HG03432 (cell line): ENCODE measurements around the gene HS2ST1.
A peak's percentile ranks its signal among the peaks of the same experiment; 100 is the strongest.
"Not testable (repeated sequence)": the region's sequence is repeated elsewhere in the genome, so short reads cannot be mapped to it uniquely, and the experiment has no call there.

Source experiments
- ATAC-seq: cut with Tn5 transposase; IDR thresholded peaks from one replicate; pipeline ENCODE4 v1.9.1; 2021; ENCODE audit warnings: mild to moderate bottlenecking, moderate library complexity; ENCODE audit not compliant: unreplicated experiment

Gene HS2ST1

GRCh38 chr1:86965012-86965826 is 50.8 kb downstream of the HS2ST1 start:
- peak; percentile 9 for ATAC-seq

DNA sequence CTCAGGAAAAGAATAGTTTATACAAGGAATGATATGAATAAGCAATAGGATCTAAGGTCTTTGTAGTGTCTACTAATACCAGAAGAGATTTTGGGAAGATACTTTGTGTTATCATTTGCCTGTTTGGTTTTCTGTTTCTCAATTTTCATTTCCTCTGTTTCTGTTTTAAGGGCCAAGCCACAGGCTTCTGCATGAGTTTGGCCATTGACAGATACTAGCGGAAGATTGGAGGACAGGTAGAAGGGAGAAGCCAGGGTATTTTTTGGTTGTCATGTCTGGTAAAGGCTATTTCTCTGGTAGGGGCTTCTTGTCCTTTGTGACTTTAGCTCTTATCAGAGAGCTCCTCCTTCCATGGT is 51.4 kb downstream of the HS2ST1 start:
- peak; percentile 80 for ATAC-seq

DNA sequence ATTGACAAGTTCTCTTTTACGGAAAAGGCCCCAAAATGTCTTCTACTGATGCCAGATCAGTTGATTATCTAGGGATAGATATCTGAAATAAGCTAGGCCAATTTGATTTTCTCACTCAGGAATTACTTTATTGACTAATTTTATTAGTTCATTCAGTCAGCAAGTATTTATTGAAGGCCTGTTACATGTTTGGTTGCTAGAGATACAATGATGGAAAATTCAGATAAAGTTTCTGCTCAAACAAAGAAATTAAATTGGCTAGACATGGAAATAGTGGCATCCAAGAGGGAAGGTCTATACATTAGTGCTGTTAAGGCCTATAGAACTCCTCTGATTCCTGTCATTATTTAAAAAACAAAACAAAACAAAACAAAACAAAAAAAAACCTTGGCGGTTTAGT is 56.5 kb downstream of the HS2ST1 start:
- no peak for ATAC-seq

GRCh38 chr1:86971778-86972177 is 57.3 kb downstream of the HS2ST1 start:
- ATAC-seq, result no peak

GRCh38 chr1:86972262-86972661 is 57.8 kb downstream of the HS2ST1 start:
- no peak for ATAC-seq

DNA sequence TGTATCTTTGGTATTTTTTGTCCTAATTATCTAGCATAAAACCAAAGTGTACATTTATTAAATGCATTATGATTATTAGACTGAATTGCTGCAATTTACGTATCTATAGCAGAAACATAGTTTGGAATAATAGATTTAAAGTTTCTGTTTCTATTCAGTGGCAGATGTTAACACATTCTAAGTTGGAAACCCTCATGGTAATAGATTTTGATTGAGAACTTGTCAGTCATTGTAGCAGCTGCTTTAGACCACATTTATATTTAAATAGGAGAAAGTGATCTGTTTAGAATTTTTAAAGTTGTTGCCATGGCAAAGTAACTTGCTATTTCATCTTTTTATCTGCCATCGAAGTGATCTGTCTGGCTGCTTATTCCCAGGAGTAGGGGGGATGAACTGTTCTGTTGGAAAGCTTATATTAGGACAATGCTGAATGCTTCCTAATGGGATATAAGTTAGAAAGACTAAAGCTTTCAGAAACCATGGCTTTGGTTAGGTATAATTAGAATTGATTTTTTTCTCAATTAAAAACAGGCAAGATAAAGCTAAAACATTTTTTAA is 61.6 kb downstream of the HS2ST1 start:
- no peak for ATAC-seq

DNA sequence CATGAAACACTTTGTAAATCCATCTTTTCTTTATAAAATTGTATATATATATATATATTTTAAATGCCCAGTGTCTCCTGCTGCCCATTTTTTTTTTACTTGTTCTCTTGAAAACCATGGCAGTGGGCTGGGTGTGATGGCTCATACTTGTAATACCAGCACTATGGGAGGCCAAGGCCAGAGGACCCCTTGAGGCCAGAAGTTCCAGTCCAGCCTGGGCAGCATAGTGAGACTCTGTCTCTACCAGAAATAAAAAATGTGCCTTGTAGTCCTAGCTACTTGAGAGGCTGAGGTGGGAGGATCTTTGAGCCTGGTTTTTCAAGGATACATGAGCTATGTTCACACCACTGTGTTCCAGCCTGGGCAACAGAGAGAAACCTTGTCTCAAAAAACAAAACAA is 62.2 kb downstream of the HS2ST1 start:
- no peak for ATAC-seq

DNA sequence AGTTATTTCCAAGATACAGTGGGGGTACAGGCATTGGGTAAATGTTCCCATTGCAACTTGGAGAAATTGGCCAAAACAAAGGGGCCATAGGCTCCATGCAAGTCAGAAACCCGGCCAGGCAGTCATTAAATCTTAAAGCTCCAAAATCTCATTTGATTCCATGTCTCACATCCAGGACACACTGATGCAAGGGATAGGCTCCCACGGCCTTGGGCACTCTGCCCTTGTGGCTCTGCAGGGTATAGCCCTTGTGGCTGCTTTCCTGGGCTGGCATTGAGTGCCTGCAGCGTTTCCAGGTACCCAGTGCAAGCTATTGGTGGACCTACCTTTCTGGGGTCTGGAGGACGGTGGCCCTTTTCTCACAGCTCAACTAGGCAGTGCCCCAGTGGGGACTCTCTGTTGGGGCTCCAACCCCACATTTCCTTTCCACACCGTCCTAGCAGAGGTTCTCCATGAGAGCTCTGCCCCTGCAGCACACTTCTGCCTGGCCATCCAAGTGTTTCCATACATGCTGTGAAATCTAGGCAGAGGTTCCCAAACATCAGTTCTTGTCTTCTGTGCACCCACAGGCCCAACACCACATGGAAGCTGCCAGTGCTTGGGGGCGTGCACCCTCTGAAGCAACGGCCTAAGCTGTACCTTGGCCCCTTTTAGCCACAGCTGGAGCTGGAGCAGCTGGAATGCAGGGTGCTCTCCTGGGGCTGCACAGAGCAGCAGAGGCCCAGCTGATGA is 67.2 kb downstream of the HS2ST1 start:
- ATAC-seq, result no peak

DNA sequence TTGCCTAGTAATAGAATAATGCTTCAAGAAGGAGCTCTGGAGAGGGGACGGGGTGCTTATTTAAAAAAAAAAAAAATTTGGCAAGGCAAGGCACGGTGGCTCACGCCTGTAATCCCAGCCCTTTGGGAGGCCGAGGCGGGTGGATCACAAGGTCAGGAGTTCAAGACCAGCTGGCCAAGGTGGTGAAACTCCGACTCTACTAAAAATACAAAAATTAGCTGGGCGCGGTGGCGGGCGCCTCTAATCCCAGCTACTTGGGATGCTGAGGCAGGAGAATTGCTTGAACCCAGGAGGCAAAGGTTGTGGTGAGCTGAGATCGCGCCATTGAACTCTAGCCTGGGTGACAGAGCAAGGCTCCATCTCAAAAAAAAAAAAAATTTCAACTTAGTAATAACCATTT is 69.2 kb downstream of the HS2ST1 start:
- not testable (repeated sequence) for ATAC-seq

DNA sequence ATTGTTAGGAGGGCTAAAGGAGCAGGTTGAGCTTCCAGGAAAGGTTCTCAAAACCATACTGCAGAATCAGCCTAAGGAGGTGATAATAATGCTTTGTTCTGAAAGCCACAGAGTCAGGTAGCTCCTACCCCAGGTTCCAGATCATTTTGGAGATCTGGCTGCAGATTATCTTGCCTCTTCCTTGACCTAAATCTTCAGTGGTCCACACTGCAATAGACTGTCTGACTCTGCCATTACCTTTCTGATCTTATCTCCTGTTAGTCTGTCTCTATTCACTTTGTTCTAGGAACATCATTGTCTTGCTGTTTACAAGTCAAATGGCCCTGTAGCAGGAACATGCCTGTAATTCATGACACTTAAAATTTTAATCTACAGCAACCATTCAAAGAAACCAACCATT is 73.0 kb downstream of the HS2ST1 start:
- ATAC-seq, result no peak

DNA sequence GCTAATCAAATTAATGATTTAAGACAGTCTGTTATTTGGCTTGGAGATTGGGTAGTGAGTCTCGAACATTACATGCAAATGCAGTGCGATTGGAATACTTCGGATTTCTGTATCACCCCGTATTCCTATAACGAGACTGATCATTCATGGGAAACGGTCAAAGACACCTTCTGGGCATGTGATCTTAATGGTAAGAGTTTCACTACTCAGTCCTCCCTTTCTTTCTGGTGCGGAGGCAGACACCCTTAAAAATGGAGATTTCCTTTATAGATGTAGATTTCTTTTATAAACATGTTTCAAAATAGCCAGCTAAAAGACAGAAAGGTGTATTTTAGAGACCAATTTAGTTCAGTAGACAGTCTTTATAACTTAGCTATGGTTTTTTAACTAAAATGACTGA is 74.4 kb downstream of the HS2ST1 start:
- ATAC-seq, result no peak

DNA sequence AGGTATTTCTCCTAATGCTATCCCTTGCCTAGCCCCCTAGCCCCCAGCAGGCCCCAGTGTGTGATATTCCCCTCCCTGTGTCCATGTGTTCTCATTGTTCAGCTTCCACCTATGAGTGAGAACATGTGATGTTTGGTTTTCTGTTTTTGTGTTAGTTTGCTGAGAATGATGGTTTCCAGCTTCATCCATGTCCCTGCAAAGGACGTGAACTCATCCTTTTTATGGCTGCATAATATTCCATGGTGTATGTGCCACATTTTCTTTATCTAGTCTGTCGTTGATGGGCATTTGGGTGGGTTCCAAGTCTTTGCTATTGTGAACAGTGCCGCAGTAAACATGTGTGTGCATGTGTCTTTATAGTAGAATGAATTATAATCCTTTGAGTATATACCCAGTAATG is 75.3 kb downstream of the HS2ST1 start:
- not testable (repeated sequence) for ATAC-seq

- no peak for ATAC-seq
These were observed 76.4 kb downstream of the HS2ST1 start for GRCh38 chr1:86990826-86991225.

- no peak for ATAC-seq
These were observed 77.2 kb downstream of the HS2ST1 start for GRCh38 chr1:86991549-86992186.

DNA sequence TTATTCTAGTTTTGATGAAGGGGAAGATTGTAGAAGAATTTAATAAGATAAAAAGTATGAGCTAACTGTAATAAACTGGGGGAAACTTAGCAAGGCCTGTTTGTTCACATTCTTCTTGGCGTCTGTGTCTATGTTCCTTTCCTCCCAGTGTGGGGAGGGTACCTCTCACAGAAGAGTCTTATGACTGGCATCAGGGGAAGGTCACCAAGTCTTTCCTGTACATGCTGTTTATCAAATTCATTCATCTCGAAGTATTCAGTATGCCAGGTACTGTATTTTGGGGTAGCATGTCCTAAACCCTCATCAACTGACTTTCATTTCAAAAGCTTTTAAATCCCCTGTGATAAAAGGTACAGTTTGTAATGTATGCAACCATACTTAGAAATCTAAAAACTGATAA is 78.4 kb downstream of the HS2ST1 start:
- no peak for ATAC-seq

DNA sequence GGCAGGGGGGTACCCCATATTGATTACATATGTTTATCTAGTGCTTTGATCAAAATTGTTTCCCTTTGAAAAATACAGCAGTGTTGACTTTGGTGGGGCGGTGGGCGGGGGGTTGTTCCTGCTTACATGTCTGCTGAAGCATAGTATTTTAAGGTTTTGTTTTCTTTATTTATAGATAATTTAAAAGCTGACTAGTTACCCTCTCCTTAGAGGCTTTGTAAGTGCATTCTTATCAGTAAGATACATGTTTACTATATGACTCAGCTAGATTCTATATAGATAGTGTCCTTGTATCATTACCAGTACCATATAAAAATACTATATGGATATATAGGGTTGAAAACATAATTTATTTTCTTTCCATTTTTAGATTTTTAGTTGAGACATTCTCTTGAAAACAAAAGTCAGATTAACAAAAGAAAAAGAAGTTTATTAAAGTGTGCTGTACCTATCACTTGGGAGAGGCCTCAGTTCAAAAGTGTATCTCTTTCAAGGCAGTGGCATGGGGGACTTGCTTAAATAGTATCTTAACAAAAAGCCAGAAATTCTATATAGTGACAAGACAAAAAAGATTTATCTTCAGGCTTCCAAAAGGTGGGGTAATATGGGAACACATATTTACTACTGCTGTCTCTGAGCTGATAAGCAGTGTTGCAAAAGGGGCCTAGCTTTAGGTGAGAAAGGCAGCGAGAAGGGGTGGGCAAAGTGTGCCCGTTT is 79.0 kb downstream of the HS2ST1 start:
- no peak for ATAC-seq

- no peak for ATAC-seq
These were observed 79.6 kb downstream of the HS2ST1 start for GRCh38 chr1:86994061-86994460.

DNA sequence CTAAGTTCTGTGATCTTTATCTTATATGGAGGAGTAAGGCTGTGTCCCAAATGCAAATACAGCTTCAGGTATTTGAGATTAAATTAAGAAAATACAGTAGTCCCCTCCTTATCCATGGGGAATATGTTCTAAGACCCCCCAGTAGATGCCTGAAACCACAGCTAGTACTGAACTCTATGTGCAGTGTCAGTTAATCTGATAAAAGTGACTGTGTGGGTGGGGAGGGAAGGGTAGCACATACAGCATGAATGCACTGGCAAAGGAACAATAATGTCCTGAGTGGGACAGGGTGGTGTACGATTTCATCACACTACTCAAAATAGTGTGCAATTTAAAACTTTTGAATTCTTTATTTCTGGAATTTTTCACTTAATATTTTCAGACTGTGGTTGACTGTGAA is 83.1 kb downstream of the HS2ST1 start:
- ATAC-seq, result no peak

DNA sequence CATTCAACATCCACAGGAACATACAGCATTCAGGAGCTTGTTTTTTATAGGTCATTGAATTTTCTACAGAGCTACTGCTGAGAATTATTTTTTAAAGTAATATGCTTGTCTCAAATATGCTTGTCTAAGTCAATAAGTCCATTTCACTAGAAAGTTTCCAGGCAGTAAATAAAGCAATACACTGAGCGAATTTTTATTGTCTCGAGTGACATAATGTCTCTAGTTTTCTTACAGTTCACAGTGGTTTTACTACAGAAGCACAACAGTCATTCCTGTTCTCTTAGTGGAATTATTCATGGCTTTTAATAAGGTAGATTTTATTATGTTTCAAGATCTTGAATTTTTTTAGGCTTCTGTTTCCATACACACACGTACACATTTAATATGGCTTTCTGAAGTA is 83.8 kb downstream of the HS2ST1 start:
- no peak for ATAC-seq

DNA sequence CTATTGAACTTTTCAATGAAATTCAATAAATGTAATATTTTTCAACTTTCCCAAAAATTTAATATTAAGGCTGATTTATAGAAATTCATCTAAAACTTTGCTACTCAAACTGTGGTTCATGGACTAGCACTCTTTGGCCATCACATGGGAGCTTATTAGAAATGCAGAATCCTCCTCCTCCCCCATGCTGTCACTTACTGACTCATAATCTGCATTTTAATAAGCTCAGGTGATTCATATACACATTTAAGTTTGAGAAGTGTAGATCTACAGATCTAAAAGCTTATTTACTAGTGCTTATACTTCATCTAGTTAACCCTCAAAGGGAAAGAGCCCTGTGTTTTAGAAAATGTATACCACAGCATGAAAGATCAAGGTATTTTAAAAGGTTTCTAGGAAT is 84.3 kb downstream of the HS2ST1 start:
- ATAC-seq, result no peak

- ATAC-seq, result no peak
These were observed 86.0 kb downstream of the HS2ST1 start for GRCh38 chr1:87000460-87000859.
